Activated T-helper 17 cell treated with anti-CD3 and anti-CD28 coated beads, Interleukin-2, amount 50 U/mL, for 72 hours (primary cell): ENCODE data around the gene NCK2. TPM values are rescaled to one million over a fixed set of nuclear protein-coding genes. Genes with fewer than 3 reads are reported as not detected.

Experiments used
- ATAC-seq: fragments of 150-1000 bp; cut with Tn5 transposase; replicated peaks from 2 replicates; pipeline ENCODE4 v1.10.0; 2021; ENCODE audit warnings: mild to moderate bottlenecking, moderate library complexity
- H3K27ac Mint-ChIP-seq: one replicate; pipeline ENCODE4 v1.8.0; 2022; ENCODE audit warnings: mixed read lengths
- H3K27me3 Mint-ChIP-seq: one replicate; pipeline ENCODE4 v1.8.0; 2022; ENCODE audit warnings: mixed read lengths
- H3K36me3 Mint-ChIP-seq: one replicate; pipeline ENCODE4 v1.8.0; 2022; ENCODE audit warnings: low read depth, mild to moderate bottlenecking, mixed read lengths
- H3K4me1 Mint-ChIP-seq: one replicate; pipeline ENCODE4 v1.8.0; 2022; ENCODE audit warnings: mixed read lengths
- H3K4me3 Mint-ChIP-seq: one replicate; pipeline ENCODE4 v1.8.0; 2022; ENCODE audit warnings: mild to moderate bottlenecking, mixed read lengths
- H3K9me3 Mint-ChIP-seq: one replicate; pipeline ENCODE4 v1.8.0; 2022; ENCODE audit warnings: mixed read lengths
- total RNA-seq, 2 donors: library from RNA; stranded (reverse); gene quantifications; one replicate each; pipeline ENCODE4 v1.2.3, GENCODE V29; 2022

NCK2 gene
- total RNA-seq, 2 donors from 2014 or later, result 75.4 to 85.4 TPM

GRCh38 chr2:105806996-105807395 lies 62.3 kb downstream of the NCK2 start:
- H3K4me1 Mint-ChIP-seq, result peaks cover 80% of the 10 kb centered on the region
- H3K9me3 Mint-ChIP-seq, result no peaks in the 10 kb centered on the region
- H3K4me3 Mint-ChIP-seq, result peak overlapping the region; percentile 62
- peak; percentile 38 for ATAC-seq
- H3K27me3 Mint-ChIP-seq, result no peaks in the 10 kb centered on the region
- H3K36me3 Mint-ChIP-seq, result peaks cover 89% of the 10 kb centered on the region
- peak overlapping the region; percentile 93 for H3K27ac Mint-ChIP-seq

GRCh38 chr2:105808423-105809096 lies 63.8 kb downstream of the NCK2 start:
- Mint-ChIP-seq H3K36me3 (peaks cover 86% of the 10 kb centered on the region), H3K9me3 (no peaks in the 10 kb centered on the region), H3K27me3 (no peaks in the 10 kb centered on the region), H3K27ac (peak overlapping the region; percentile 93), H3K4me3 (peak overlapping the region; percentile 62), H3K4me1 (peaks cover 67% of the 10 kb centered on the region)
- ATAC-seq, result no peak

GRCh38 chr2:105809097-105809473 lies 64.4 kb downstream of the NCK2 start:
- Mint-ChIP-seq H3K4me3 (peak overlapping the region; percentile 62), H3K4me1 (peaks cover 66% of the 10 kb centered on the region), H3K36me3 (peaks cover 86% of the 10 kb centered on the region), H3K27ac (peak overlapping the region; percentile 93), H3K9me3 (no peaks in the 10 kb centered on the region), H3K27me3 (no peaks in the 10 kb centered on the region)
- peak; percentile 88 for ATAC-seq

GRCh38 chr2:105809723-105810122 lies 65.0 kb downstream of the NCK2 start:
- Mint-ChIP-seq H3K27me3 (no peaks in the 10 kb centered on the region), H3K4me3 (peak overlapping the region; percentile 62), H3K9me3 (no peaks in the 10 kb centered on the region), H3K27ac (peak overlapping the region; percentile 93), H3K4me1 (peaks cover 65% of the 10 kb centered on the region), H3K36me3 (peaks cover 88% of the 10 kb centered on the region)
- ATAC-seq, result no peak

DNA sequence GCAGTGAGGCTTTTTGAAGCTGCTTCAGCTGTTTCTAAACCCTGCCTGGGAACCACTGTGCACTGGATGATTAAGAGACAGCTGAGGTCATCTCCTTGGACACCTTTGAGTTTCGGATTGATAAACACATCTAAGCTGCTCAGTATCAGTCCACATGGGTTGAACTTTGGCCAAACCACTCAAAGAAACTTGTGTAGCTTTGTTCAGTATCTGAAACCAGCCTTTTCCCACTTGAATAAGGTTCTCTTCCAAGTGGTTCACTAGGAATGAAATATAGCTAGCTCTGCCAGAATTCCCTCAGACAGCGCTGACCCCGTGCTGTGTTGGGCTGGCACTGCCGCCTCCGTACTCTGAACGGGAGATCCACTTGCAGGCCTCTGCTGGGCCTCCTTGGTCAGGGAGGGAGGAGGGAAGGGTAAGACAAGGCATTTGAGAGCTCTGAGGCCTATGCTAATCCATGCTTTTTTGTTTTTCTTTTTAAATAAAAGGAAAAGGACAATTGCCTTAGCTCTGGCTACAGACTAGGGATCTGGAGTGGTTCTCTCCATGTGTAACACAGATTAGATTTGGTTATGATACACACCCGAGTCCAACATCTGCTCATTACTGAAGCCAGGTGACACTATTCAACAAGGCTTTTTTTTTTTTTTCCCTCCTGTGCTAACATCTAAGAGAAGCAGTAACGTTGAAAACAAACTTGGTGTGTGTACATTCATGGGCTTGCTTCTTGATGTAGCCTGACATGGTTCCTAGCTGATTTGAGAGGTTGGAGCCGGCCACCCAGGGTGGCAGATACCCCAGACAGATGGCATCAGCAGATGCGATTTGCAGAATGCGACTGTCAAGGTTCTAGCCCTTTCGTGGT lies 67.7 kb downstream of the NCK2 start:
- no peaks in the 10 kb centered on the region for H3K9me3 Mint-ChIP-seq
- H3K4me3 Mint-ChIP-seq, result peak overlapping the region; percentile 53
- H3K27me3 Mint-ChIP-seq, result no peaks in the 10 kb centered on the region
- peak; percentile 36 for ATAC-seq
- H3K36me3 Mint-ChIP-seq, result peaks cover 85% of the 10 kb centered on the region
- H3K4me1 Mint-ChIP-seq, result peaks cover 48% of the 10 kb centered on the region
- peak overlapping the region; percentile 76 for H3K27ac Mint-ChIP-seq

- Mint-ChIP-seq H3K27ac (peak overlapping the region; percentile 63), H3K27me3 (no peaks in the 10 kb centered on the region), H3K9me3 (no peaks in the 10 kb centered on the region), H3K36me3 (peaks cover 88% of the 10 kb centered on the region), H3K4me1 (peaks cover 45% of the 10 kb centered on the region), H3K4me3 (peak overlapping the region; percentile 9)
- ATAC-seq, result no peak
These were observed 68.3 kb downstream of the NCK2 start for GRCh38 chr2:105813045-105813315.

DNA sequence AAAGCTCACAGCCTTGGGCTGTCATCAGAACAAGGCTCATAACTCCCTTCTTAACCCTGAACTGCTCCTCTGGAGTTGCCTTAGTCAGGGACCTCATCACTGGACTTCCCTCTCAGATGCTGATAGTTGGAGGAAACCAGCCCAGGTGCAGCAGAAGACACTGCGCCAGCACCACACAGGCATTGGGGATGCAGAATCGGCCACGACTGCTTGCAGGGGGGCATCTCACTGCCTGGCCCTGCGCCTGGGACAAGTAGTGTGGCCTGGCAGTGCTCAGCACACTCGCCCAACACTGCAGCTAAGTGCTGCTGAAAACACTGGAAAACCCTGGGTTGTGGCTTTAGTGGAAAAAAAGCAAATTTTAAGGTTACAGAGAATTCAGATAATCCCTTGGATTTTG lies 68.7 kb downstream of the NCK2 start:
- Mint-ChIP-seq H3K9me3 (no peaks in the 10 kb centered on the region), H3K4me3 (peak overlapping the region; percentile 9), H3K27ac (peak overlapping the region; percentile 63), H3K36me3 (peaks cover 85% of the 10 kb centered on the region), H3K4me1 (peaks cover 41% of the 10 kb centered on the region), H3K27me3 (no peaks in the 10 kb centered on the region)
- ATAC-seq, result no peak

DNA sequence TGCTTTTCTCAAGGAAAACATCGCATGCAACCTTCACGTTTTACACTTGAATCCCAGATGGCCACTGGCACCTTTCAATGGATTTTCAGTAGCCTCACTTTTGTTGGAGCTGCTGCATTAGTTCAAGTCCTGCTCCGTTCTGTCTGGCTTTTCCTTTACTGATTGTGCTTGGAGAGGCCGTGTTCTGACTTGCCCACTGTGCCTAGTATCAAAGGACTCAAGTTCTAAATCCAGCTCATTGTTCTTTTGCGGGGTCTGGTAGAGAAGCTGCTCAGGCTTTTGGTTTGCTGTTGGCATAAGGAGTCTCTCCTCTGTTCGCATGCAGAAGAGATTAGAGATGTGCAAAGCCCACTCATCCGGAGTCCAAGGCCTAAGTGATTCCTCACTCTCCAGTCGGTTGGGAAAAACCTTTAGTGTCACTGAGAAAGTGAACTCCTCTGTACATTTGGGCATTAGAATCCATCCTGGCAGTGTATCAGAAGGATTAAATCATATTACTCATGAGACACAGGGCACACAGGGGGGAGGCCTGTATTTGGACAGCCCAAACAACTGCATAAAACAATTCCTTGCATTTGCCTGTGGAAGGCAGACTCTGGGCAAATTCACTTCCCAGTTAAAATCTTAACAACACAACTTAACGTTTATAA lies 69.7 kb downstream of the NCK2 start:
- H3K9me3 Mint-ChIP-seq, result no peaks in the 10 kb centered on the region
- no peak overlapping the region for H3K4me3 Mint-ChIP-seq
- H3K27ac Mint-ChIP-seq, result peak overlapping the region; percentile 63
- no peaks in the 10 kb centered on the region for H3K27me3 Mint-ChIP-seq
- H3K36me3 Mint-ChIP-seq, result peaks cover 85% of the 10 kb centered on the region
- no peak for ATAC-seq
- H3K4me1 Mint-ChIP-seq, result peaks cover 40% of the 10 kb centered on the region

DNA sequence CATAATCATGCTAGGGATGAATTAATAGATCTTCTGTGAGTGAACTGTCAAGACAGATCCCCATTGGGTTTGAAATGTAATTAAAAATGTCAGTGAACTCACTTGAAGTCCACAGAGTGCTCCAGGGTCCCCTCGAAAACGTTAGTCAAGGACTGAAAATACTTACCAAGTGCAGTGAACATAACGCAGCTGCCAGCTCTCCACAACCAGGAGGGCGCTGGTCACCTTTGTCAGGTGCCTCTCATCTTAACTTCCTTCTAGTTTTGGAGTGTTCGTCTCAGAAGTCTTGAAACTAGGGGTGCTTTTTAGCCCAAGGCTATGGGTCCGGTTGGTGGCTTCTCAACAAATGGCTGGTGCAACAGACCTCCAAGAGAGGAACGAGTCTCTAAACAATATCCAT lies 70.7 kb downstream of the NCK2 start:
- Mint-ChIP-seq H3K36me3 (peaks cover 85% of the 10 kb centered on the region), H3K4me1 (peaks cover 32% of the 10 kb centered on the region), H3K27ac (peak overlapping the region; percentile 7), H3K4me3 (no peak overlapping the region), H3K9me3 (no peaks in the 10 kb centered on the region), H3K27me3 (no peaks in the 10 kb centered on the region)
- ATAC-seq, result no peak

- Mint-ChIP-seq H3K27me3 (no peaks in the 10 kb centered on the region), H3K4me1 (peaks cover 44% of the 10 kb centered on the region), H3K9me3 (no peaks in the 10 kb centered on the region), H3K36me3 (peaks cover 92% of the 10 kb centered on the region), H3K27ac (peak overlapping the region; percentile 73), H3K4me3 (peak overlapping the region; percentile 56)
- ATAC-seq, result no peak
These were observed 75.4 kb downstream of the NCK2 start for GRCh38 chr2:105820151-105820550.

- H3K4me1 Mint-ChIP-seq, result peaks cover 45% of the 10 kb centered on the region
- H3K36me3 Mint-ChIP-seq, result peaks cover 92% of the 10 kb centered on the region
- H3K9me3 Mint-ChIP-seq, result no peaks in the 10 kb centered on the region
- peak overlapping the region; percentile 73 for H3K27ac Mint-ChIP-seq
- H3K4me3 Mint-ChIP-seq, result peak overlapping the region; percentile 56
- ATAC-seq, result no peak
- H3K27me3 Mint-ChIP-seq, result no peaks in the 10 kb centered on the region
These were observed 76.0 kb downstream of the NCK2 start for GRCh38 chr2:105820691-105821090.

DNA sequence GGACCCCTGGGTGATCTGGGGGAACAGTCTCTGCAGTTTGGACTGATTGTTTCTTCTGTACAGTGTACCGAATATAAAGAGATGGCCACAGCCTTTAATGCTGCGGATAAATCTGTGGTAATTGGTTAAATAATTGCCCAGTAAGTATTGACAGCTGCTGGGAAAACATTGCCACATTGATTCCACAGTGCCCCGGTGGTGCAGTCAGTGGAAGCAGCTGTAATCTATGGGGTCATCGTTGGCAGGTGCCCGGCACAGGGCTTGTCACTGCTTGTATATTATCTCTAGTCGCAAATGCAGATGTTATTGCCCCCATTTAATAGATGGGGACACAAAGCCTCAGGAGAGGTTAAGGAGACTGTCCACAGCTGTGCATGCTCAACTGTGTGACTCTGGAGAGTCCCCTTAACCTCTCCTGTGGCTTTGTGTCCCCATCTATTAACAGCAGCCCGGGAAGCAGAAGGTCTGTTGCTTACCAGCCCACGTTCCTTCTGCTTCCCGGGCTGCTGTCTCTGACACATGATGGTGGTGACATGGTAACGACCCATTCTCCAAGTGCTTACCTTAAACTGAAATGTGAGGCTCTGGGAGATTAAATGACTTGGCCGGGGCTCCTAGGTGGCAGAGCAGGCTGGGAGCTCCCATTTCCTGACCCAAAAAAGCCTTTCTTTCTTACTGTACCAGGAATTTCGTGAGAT lies 76.9 kb downstream of the NCK2 start:
- peaks cover 92% of the 10 kb centered on the region for H3K36me3 Mint-ChIP-seq
- peak overlapping the region; percentile 78 for H3K27ac Mint-ChIP-seq
- H3K9me3 Mint-ChIP-seq, result peaks cover 4% of the 10 kb centered on the region
- ATAC-seq, result peak; percentile 46
- no peaks in the 10 kb centered on the region for H3K27me3 Mint-ChIP-seq
- peak overlapping the region; percentile 56 for H3K4me3 Mint-ChIP-seq
- H3K4me1 Mint-ChIP-seq, result peaks cover 45% of the 10 kb centered on the region

GRCh38 chr2:105822186-105822585 lies 77.5 kb downstream of the NCK2 start:
- Mint-ChIP-seq H3K9me3 (peaks cover 4% of the 10 kb centered on the region), H3K27me3 (no peaks in the 10 kb centered on the region), H3K36me3 (peaks cover 89% of the 10 kb centered on the region), H3K4me1 (peaks cover 47% of the 10 kb centered on the region), H3K27ac (peak overlapping the region; percentile 78), H3K4me3 (peak overlapping the region; percentile 56)
- ATAC-seq, result peak; percentile 90

DNA sequence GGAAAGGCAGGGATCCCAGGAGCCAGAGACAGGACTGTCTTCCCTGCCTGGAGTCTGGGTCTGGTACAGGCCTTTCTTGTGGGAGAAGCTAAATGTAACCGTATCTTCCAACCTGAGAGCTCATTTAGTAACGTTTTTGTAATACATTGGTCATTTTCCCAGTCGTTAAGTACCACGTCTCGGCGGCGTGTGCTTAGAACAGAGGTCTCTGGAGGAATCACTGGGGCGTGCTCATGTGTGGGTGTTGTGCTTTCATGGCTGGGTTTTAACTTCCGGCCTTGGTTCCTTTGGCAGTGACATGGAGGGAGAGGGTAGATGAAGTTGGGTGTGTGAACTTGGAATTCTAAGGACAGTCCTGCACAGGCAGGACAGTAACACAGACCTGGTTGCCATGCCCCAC lies 79.7 kb downstream of the NCK2 start:
- H3K27me3 Mint-ChIP-seq, result no peaks in the 10 kb centered on the region
- no peak for ATAC-seq
- H3K36me3 Mint-ChIP-seq, result peaks cover 92% of the 10 kb centered on the region
- peak overlapping the region; percentile 34 for H3K4me3 Mint-ChIP-seq
- H3K9me3 Mint-ChIP-seq, result peaks cover 4% of the 10 kb centered on the region
- H3K27ac Mint-ChIP-seq, result peak overlapping the region; percentile 78
- H3K4me1 Mint-ChIP-seq, result peaks cover 60% of the 10 kb centered on the region
